GM21737 (cell line): Measurements from ENCODE around the gene PAK6.

ENCODE experiments used
- ATAC-seq: cut with Tn5 transposase; IDR thresholded peaks from one replicate; pipeline ENCODE4 v1.9.1; 2021; ENCODE audit warnings: mild to moderate bottlenecking, moderate library complexity; ENCODE audit not compliant: unreplicated experiment

PAK6 gene

DNA sequence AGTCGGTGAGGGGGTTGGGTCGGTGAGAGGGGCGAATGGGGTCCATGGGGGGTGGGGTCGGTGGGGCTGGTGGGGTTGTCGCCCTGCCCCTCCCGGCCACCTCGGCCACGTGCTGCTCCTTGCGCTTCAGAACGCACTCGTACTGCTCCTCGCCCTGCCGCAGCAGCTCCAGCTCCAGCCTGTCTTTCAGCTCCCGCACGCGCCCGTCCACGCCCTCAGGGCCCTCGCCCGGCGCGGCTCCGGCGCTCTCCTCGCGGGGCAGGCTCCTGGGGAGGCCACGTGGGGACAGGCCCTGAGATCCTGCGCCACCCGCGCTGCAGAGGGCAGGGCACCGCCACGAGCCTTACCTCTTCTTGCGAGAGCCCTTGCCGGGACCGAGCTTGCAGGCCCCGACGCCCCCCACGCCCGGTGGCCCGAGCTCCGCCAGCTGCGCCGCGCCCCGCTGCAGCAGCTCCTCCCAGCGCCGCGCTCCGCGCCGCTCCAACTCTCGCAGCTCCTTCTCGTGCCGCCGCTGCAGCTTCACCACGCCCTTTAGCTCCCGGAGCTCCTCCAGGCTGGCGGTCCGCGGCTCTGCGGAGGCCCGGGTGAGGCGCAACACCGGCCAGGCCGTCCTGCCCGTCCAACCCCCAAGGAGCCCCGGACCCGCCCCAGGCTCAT lies 52.2 kb downstream of the PAK6 start:
- ATAC-seq = no peak

DNA sequence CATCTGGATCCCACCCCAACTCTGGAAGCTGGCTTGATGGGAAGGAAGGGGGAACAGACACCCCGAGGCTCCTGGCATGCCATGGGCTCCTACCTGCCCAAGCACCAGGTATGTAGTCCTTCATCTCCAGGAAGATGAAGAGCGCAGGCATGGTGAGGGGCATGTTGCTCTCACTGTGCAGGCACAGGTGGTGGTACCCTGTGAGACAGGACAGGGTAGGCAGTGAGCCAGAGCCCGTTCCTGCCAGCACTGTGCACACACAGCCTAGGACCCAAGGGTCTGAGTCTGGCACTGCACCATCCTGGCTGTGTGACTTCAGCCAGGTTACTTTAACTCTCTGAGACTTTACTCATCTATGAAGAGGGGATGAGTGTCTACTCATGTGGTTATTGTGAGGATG lies 53.4 kb downstream of the PAK6 start:
- no peak for ATAC-seq

DNA sequence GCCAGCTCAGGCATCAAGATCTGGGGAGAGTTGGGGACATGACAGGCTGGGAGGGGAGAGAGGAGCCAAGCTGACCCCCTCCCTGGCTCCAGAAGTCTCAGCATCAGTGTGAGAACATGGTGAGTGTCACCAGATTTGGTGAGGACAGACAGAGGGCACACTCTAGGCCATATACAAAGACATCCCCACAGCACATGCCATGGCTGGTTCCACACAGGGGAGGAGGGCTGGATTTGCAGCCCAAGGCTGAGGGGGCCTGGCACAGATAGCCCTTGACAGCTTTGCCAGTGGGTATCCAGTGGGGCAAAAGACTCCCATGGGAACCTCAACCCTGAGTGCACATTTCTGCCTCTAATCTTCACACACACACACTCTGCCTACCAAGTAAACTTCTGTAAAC lies 54.1 kb downstream of the PAK6 start:
- ATAC-seq = no peak

DNA sequence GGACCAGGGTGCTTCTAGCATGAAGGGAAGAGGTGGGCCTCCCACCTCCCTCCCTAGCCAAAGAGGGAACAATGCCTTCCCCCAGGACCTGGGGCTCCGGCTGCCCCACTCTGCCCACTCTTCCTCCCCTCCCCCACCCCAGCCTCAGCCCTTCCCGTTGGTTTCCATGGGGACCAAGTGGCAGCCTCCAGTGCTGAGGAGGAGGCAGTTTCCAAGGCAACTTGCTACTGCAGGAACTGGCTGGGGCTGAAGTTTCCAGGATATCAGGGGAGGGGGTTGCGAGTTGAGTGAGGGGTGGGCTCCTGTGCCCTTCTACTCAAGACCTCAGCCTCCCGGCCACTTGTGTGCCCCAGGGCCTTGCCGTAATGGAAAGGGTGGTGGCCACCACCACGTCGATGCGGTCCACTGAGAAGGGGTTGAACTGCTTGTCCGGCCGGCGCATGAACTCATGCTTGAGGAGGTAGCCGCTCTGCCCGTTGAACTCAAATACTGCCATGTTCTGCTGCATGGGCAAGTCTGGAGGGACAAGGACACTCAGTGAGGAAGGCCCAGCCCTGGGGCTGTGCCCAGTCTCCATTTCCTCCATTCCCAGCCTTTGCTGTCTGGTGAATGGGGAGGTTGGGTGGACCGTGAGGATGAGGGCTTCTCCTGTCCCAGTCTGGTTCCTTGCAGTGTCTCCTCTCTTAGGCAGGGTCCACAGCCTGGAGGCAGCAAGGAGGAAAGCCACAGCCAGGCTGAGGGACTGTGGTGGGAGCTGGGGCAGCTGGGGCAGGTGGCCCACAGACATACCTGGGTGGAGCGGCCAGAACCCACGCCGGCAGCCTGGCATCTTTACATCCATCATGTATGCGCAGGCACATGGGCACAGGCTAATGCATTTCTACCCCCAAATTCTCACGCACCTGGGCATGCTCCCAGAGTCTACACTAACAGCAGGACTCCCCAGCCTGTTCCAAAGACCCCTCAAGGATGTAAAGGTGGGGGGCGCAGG lies 55.3 kb downstream of the PAK6 start:
- ATAC-seq = no peak

DNA sequence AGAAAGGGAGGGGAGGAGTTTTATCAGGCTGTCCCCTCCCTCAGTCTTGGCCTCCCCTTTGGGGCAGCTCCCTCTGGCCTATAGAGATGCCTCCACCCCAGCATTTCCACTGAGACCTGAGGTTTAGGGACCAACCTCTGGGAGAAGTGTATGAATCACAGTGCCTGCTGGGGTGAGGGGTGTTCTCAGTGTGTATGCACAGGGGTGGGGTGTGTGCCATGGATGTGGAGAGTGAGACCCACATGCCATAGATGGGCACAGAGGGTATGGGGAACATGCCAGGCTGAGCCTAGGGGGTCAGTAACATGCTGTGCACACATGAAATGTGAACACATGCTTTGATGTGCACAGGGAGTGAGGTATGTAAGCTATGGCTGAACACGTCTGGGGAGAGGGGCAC lies 56.4 kb downstream of the PAK6 start:
- no peak for ATAC-seq

DNA sequence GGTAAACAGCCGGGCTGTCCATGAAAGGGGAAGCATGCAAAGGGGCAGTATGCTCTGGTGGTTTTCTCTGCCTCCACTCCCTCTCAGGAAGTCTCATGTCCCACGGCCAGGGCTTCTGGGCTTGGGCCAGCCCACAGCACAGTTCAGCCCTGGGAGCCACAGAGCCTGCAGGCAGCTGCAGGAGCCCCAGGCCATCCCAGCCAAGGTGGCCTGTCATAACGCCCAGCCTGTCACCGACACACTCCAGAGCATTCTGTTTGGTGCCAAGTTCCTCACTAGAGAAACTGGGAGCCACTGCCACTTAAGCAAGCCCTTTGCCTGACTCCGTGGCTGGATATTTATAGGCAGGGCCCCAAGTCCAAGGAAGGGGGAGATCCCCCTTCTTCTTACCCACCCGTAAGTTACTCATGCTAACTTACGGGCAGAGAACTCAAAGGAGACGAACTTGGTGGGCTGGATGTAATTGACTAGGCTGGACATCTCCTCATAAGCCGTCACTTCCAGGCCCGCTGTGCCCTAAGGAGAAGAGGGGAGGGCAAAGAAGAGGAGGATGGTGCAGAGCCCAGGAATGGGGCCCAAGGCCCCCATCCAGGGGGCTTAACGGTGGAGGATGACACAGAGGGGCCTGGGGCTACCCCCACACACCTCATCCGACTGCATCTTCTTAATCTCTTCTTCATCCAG lies 57.2 kb downstream of the PAK6 start:
- no peak for ATAC-seq

DNA sequence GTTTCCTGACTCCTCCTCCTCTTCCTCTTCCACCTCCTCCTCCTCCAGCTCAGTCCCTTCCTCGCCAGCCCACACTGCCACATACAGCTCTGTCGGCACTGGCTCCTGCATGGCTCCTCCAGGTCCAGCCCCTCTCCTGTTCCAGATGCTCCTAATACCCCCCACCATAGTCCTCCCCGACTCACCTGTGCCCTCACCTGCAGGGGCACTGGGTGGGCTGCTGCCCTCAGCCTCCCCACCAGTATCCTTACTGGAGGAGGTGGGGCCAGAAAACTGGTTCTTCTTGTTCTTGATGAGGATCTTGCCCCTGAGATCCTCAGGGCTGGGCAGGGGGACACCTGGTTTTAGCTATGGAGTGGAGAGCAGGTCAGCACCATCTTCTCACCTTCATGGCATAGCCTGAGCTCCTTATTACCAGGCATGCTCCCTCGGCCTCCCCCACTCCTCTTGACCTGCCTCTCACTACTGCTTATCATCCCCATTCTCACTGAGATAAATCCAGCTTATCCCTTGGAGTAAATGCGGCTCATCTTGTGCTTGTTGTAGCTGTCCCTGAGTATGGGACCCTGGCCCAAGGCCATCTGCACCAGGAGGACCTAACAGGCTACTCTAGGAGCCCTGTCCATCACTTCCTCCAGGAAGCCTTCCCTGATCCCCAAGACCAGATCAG lies 57.8 kb downstream of the PAK6 start:
- ATAC-seq = no peak

DNA sequence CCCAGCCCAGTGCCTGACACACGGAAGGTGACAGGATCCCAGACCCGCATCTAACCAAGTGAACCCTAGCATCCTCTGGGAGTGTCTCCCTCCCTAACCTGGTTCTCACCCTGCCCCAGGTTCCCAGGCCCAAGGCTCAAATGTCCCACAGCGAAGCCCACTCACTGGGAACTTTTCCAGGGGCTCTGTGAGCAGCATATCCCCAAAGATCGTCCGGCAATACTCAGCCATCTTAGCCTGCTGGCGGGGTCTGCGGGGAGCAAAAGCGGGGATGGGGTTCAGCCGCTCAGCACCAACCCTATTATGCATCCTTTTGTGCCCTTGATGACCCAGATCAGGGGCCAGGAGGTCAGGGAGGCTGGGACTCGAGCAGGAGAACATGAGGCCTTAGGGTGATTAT lies 58.5 kb downstream of the PAK6 start:
- no peak for ATAC-seq

DNA sequence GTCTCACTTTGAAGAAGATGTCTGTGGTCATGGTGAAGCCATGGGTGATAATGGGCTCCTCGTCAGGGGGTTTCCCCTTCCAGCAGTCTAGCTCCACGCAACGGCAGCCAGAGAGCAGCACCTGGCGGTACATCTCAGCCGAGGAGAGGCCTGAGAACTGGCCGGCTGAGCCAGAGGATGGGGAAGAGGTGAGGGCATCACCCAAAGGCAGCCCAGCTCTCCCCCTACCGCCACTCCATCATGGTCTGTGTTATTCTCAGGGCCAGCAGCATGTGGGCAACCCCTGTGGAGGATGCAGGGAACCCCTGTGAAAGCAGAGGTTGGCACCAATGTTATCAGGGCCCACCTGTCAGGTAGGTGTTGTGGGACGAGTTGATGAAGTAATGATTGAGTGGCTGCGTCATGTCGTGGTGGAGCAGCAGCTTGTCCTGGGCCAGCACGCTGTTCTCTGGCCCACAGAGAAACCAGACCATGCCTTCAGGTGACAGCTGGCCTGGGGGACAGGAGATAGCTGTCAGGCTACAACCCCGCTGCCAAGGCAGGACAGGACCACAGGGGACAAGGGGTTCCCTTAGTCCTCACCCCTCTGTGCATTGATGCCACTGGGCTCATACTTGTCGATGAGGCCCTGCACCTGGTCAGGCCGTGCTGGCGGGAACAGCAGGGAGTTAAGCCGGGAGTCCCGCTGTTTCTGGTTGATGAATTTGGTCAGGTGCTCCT lies 59.5 kb downstream of the PAK6 start:
- ATAC-seq = no peak

DNA sequence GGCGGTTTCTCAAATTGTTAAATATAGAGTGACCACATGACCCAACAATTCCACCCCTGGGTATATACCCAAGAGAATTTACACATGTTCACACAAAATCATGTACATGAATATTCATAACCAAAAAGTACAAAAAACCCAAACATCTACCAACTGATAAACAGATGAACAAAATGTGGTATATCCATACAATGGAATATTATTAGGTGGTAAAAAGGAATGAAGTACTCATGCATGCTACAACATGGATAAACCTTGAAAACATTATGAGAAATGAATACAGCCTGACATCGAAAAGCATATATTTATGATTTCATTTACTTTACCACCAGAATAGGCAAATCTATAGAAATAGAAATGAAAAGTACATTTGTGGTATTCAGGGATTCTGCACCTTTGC lies 61.5 kb downstream of the PAK6 start:
- no peak for ATAC-seq

DNA sequence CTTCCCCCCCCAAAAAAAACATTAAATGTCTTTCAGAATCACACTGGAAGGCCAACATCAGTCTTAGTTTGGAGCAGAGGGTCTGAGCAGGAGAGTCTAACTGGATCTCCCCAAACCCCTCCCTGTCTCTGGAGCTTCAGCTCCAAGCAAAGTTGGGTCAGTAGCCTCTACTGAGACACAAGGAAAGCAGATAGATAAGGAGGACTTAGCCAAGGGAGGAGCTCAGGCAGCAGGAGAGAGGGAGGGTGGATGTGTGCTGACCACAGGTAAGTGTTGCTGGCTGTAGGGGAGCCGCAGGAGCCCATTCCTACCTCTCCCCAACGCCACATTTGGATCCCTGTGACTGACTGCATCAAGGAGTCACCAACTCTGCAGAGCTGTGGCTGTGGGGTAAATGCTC lies 61.9 kb downstream of the PAK6 start:
- ATAC-seq = no peak

DNA sequence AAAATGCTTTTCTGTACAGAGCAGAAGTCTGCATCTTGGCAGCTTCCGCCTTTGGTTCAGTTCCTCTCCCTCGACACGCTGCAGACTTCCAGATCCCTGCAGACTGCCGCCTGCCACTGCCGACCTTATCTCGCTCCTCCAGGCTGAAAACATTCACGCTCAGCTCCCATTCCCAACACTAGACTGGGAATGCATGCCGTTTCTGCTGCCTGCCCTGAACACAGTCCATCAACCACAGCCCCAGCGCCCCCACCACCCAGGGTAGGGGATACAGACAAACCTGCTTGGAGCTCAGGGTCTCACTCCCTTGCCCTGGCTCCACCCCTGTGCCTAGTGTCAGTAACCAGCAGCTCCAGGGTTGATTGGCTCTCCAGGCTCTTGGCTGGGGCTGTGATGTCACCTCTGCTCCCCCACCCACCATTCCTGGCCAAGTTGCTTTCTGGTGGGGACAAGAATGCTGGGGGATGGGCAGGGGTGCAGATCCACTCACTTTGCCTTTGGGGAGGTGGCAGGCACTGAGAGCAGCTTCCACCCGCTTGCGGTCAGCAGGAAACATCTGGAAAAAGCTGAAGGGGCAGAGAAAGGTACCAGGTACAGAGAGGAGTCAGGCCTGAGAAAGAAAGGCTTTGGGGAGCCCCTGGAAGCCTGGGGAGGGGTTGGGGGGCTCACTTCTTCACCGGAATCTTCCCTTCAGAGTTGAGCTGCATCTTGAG lies 62.8 kb downstream of the PAK6 start:
- no peak for ATAC-seq

DNA sequence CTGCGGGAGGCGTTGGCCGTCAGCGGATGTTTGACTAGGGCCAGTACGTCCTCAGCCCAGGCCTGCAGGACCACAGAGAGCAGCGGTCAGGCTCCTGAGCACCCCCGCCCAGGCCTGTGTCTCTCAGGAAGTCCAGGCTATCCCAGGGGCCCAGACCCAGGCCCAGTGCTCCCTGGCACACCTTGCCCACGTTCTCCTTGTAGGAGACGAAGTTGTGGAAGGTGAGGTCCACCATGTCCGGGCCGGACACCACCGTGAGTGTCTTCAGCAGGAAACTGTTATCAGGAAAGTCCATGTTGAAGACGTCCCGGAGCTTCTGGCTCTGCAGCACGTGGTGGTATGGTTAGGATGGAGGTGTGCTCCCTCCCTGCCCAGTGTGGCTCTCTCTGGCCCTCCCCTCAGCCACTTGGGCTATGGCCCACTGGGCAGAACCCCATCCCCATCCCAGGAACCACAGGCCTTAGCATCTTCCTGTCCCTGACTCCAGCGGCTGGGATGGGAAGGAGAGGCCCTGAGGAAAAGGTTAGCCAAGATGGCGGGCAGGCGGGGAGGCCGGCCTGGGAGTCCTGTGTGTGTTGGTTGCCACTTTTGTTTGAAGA lies 63.5 kb downstream of the PAK6 start:
- no peak for ATAC-seq

DNA sequence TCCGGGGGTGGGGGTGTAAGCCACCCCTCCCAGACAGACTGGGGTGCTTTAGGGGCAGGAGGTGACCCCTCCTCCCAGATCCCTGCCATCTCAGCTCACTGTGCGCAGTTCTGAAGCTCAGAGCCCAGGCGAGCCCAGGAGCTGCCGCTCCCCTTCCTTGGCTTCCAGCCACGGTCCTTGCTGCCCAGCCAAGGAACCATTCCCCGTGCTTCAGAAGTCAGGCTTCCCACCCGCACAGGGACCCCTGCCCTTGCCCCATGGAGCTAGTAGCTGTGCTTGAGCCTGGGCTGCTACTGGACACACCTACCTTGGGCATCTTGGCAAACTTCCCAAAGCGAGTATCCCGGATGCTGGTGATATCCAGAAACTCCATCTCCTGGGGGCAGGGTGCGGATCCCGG lies 64.1 kb downstream of the PAK6 start:
- ATAC-seq = no peak

DNA sequence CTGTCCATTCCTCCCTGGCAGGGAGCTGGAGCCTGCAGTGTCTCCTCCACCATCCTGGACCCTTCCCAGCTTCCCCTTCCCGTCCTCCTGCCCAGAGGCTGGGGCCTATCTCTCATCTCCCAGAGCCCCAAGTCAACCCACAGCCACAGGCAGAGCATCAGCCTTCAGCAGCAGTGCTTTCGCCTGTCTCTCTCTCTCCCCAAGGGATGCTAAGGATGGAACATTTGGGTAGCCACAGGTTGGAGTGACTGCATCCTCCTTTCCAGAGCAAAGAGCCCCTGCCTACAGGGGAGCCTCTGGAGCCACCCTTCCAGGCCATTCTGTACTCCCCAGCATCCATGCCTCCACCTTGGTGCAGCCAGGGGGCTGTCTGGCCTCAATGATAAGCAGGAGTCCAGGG lies 64.7 kb downstream of the PAK6 start:
- ATAC-seq = no peak

DNA sequence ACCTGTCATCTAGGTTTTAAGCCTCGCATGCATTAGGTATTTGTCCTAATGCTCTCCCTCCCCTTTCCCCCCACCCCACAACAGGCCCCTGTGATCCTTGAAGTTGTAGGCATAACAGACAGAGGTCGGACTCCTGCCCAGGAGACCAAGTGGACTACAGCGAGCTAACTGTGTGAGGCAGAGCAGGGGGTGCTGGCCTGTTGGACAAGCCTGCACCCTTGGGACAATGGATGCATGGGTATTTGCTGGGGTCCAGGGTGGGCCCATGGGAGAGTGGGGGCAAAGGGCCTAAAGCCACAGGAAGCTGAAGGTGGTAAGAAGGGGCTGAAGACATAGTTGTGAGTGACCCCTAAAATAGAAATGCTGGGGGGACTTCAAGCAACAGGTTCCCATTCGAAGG lies 66.4 kb downstream of the PAK6 start:
- ATAC-seq = no peak

DNA sequence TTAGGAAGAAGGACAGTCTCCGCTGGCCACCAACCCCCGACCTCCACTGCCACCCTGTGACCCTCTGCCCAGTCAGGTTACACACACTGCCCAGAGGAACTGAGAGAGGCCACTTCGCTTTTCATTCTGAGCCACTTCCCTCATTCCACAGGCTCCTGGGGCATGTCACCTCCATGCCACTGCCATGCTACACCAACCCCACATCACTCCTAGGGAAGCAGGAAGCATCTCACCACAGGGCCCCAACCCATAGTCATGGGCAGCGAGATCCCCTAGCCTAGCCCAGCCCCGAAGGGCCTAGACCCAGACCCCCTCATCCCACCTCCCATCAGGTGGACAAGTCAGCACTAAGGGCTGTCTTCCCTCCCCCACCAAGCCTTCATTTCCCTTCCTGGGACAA lies 67.5 kb downstream of the PAK6 start:
- ATAC-seq = no peak

DNA sequence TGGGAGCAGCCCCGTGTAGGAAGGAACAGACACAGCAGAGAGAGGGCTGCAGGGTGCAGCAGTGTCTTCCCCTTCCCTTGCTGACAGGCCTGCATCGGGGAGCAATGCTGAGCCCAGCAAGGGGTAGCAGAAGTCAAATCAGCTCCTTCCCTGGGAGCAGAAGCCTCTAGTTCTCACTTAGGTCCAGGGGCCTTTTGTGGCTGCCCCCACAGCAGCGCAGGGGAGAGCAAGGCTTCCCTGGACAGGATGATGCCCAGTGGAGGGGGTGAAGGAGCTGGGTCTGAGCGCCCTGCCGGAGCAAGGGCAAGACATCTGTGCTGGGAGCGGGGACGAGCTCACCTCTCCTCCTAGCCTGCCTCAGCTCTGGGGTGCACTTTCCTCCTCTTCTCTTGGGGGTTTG lies 68.0 kb downstream of the PAK6 start:
- no peak for ATAC-seq

DNA sequence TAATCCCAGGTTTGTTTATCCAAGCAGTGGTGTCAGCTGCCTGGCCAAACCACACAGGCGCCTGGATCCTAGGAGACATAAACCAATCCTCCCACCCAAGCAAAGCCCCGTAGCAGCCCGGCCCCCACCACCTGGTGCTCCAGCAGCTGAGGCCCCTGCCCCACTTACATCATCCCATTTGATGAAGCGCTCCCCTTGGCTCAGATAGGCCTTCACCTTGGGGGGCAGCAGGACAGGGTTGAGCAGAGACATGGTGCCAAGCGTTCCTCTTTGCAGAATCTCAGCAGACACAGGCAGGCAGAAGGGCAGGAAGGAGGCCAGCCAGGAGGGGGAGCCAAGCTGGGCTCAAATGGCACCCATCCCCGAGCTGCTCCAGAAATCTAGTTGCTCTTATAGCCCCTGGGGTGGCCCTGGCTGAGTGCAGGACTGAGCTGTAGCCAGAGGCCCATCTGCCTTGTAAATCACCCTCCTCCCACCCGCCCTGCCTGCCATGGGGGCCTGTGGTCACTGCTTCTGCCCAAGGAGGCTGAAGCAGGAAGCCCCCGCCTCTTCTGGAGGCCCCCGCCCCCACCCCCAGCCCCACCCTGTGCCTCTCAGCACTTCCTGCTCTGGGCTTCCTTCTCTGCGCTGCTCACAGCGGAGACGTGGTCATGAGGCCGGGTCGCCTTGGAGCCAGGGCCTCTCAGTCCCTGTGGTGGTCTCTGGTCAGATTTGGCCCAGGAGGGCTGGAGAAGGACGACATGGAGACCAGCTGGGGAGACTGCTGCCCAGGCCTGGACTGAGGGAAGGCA lies 68.8 kb downstream of the PAK6 start, which contains the start of gene PLCB2:
Gene PLCB2, minus strand, starts transcription at position 515 of the 791 bp plus-strand sequence. Its CDS starts 263 bp downstream, at position 252.
- peak; percentile 43 for ATAC-seq
